Sigmoid colon (tissue), 4 donors: ENCODE measurements around the gene CACNA1D.

Source experiments
- CTCF ChIP-seq, 4 experiments: fragments of 450-650 bp in 3 of 4; fragments of 200-600 bp in 1 of 4; IDR thresholded peaks; one replicate each; pipeline ENCODE4 v1.5.1; 2016 to 2019; ENCODE audit warnings: antibody characterized with exemption in 4 of 4, mild to moderate bottlenecking in 3 of 4, moderate library complexity in 2 of 4
- EP300 ChIP-seq, 4 donors: sonication (generic); formaldehyde crosslinking; IDR thresholded peaks; one replicate each; pipeline ENCODE4 v1.6.1; 2017; ENCODE audit warnings: antibody characterized with exemption in 4 of 4
- POLR2A ChIP-seq, 2 donors: fragments of 450-650 bp; IDR thresholded peaks; one replicate each; pipeline ENCODE4 v1.6.1; 2016; ENCODE audit warnings: antibody characterized with exemption in 2 of 2, mild to moderate bottlenecking in 2 of 2, moderate library complexity in 2 of 2
- POLR2AphosphoS5 ChIP-seq, 4 donors: sonication (generic); formaldehyde crosslinking; IDR thresholded peaks; one replicate each; pipeline ENCODE4 v1.6.1; 2017; ENCODE audit warnings: antibody characterized with exemption in 4 of 4

GRCh38 chr3:53570709-53571108, 76.3 kb downstream of the CACNA1D start:
- TF ChIP-seq CTCF (IDR thresholded peaks at IDR 0.05) (no peak), POLR2A (IDR thresholded peaks at IDR 0.05) (no peak), POLR2AphosphoS5 (IDR thresholded peaks at IDR 0.05) (no peak), EP300 (IDR thresholded peaks at IDR 0.05) (no peak)
